ENCODE data around the gene PFKL. TPM values are rescaled to one million over a fixed set of nuclear protein-coding genes. Genes with fewer than 3 reads are reported as not detected.

PFKL gene
- total RNA-seq, 4 donors from 2014 or later, result 92.8 to 121 (median 117) TPM

GRCh38 chr21:44326272-44326647 lies 26.4 kb downstream of the PFKL start:
- H3K27me3 ChIP-seq, result no peaks in the 10 kb centered on the region

GRCh38 chr21:44326716-44327602 lies 27.1 kb downstream of the PFKL start:
- no peak for DNase-seq (ENCODE audit: low spot score in 2 of 2)
- peaks cover 73% of the 10 kb centered on the region for H3K36me3 ChIP-seq
- no peaks in the 10 kb centered on the region for H3K4me1 ChIP-seq
- TF ChIP-seq POLR2AphosphoS5 (IDR thresholded peaks at IDR 0.05) (no peak), POLR2A (IDR thresholded peaks at IDR 0.05) (no peak), EP300 (IDR thresholded peaks at IDR 0.05) (no peak), CTCF (IDR thresholded peaks at IDR 0.05) (no peak)
- no peaks in the 10 kb centered on the region for H3K27me3 ChIP-seq
- H3K4me3 ChIP-seq, result no peak overlapping the region
- no CpG with 5 or more reads among the region's 26 CpGs for WGBS
- H3K9me3 ChIP-seq, result no peaks in the 10 kb centered on the region
- H3K27ac ChIP-seq, result no peak overlapping the region

More at GRCh38 chr21:44326272-44326647, 26.4 kb downstream of the PFKL start:
- H3K27ac ChIP-seq, result no peak overlapping the region
- H3K9me3 ChIP-seq, result no peaks in the 10 kb centered on the region
- TF ChIP-seq POLR2A (IDR thresholded peaks at IDR 0.05), result no peak
- TF ChIP-seq CTCF (IDR thresholded peaks at IDR 0.05), result no peak
- TF ChIP-seq EP300 (IDR thresholded peaks at IDR 0.05), result no peak
- no peak for TF ChIP-seq POLR2AphosphoS5 (IDR thresholded peaks at IDR 0.05)
- H3K4me1 ChIP-seq, result no peaks in the 10 kb centered on the region
- H3K4me3 ChIP-seq, result no peak overlapping the region
- WGBS, result 100% methylated on average over 1 of the region's 13 CpGs
- no peak for DNase-seq (ENCODE audit: low spot score in 2 of 2)
- peaks cover 73% of the 10 kb centered on the region for H3K36me3 ChIP-seq

DNA sequence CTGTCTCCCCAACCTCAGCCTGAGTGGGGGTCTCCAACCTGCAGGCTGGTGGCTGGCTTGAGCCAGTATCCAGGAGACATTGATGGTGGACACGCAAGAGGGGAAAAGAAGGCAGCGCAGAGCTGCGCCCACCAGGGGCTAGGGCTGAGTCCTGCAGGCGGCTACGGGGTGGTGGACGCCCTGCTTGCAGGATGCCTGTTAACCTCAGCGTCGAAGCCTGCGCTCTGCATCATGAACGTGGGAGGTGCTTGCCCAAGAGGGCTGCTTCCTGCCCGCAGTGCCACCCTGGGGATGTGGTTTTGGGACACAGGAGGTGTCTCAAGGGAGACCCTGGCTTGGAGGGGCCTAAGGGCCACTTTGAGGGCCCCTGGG lies 27.7 kb downstream of the PFKL start:
- H3K4me1 ChIP-seq, result no peaks in the 10 kb centered on the region
- H3K9me3 ChIP-seq, result no peaks in the 10 kb centered on the region
- no peak for DNase-seq (ENCODE audit: low spot score in 2 of 2)
- peaks cover 67% of the 10 kb centered on the region for H3K36me3 ChIP-seq
- WGBS, result 75% methylated on average over 4 of the region's 11 CpGs
- no peak overlapping the region for H3K27ac ChIP-seq
- no peaks in the 10 kb centered on the region for H3K27me3 ChIP-seq
- TF ChIP-seq CTCF (IDR thresholded peaks at IDR 0.05) (no peak), POLR2A (IDR thresholded peaks at IDR 0.05) (no peak), EP300 (IDR thresholded peaks at IDR 0.05) (no peak), POLR2AphosphoS5 (IDR thresholded peaks at IDR 0.05) (no peak)
- H3K4me3 ChIP-seq, result no peak overlapping the region

DNA sequence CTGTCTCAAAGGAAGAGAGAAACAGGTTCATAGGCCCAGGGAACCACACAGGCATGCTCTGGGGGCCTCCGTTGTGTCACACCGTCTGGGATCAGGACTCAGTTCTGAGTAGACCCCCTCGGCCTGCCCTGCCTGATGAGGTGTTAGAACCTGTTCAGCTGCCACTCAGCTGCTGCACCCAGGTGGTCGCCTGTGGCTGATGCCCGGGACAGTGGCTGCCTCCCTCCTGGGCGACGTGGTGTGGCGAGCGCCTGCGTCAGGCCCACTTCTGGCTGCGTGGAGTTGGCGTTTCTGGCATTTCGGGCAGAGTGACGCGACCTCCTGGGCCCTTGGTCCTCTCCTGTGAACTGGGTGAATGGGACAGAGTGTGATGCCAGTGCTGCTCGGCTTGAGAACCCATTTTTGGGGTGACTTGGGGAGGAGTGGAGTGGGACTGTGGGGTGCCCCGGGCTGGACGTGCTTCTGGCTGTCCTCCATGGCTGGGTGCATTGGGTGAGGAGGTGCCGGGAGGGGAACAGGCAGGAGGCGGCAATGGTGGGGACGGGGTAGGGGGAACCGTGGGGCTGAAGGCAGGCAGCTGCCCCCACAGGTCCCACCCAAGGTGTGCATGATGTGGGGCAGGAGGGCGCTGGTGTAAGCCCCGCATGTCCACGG lies 28.5 kb downstream of the PFKL start:
- Histone ChIP-seq H3K36me3 (peaks cover 59% of the 10 kb centered on the region), H3K27me3 (no peaks in the 10 kb centered on the region), H3K27ac (no peak overlapping the region), H3K4me3 (no peak overlapping the region), H3K9me3 (no peaks in the 10 kb centered on the region), H3K4me1 (no peaks in the 10 kb centered on the region)
- TF ChIP-seq POLR2AphosphoS5 (IDR thresholded peaks at IDR 0.05) (no peak), EP300 (IDR thresholded peaks at IDR 0.05) (no peak), CTCF (IDR thresholded peaks at IDR 0.05) (no peak), POLR2A (IDR thresholded peaks at IDR 0.05) (no peak)
- DNase-seq (ENCODE audit: low spot score in 2 of 2), result no peak
- 79% methylated on average over 20 of the region's 25 CpGs for WGBS
